Astrocyte (in vitro differentiated cells and primary cell): Measurements from ENCODE around the gene RC3H1.

Experiments used
- EZH2 ChIP-seq: IDR thresholded peaks from 2 replicates; pipeline ENCODE4 v1.6.1; 2012; ENCODE audit warnings: mild to moderate bottlenecking, low read length, inconsistent platforms; ENCODE audit not compliant: insufficient read depth
- TF ChIP-seq, protein P1 (sequence below): IDR thresholded peaks from 2 replicates; pipeline ENCODE4 v1.5.1; 2011; ENCODE audit warnings: low read depth, mild to moderate bottlenecking, inconsistent platforms, low read length, moderate library complexity; ENCODE audit not compliant: insufficient read depth

DNA sequence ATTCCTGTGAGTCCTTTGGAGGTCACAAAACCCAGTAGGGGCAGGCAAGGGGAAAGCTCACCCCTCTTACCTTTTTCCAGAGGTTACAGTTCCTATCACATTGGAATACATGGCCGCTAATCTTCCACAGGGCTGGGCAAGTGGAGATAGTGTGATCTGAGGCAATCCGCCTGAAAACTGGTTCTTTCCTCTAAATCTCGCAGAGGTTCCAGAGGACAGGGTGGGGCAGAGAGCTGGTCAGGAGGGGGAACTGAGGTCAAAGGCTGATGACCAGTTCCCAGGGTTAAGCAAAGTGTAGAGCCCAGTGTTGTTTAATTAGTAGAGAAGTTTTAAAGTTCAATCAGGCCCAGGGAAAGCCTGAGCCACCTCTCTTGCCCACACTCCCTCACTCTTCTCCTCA, 105.0 kb downstream of the RC3H1 start, which contains the start of gene SERPINC1:
- TF ChIP-seq, protein P1, sequence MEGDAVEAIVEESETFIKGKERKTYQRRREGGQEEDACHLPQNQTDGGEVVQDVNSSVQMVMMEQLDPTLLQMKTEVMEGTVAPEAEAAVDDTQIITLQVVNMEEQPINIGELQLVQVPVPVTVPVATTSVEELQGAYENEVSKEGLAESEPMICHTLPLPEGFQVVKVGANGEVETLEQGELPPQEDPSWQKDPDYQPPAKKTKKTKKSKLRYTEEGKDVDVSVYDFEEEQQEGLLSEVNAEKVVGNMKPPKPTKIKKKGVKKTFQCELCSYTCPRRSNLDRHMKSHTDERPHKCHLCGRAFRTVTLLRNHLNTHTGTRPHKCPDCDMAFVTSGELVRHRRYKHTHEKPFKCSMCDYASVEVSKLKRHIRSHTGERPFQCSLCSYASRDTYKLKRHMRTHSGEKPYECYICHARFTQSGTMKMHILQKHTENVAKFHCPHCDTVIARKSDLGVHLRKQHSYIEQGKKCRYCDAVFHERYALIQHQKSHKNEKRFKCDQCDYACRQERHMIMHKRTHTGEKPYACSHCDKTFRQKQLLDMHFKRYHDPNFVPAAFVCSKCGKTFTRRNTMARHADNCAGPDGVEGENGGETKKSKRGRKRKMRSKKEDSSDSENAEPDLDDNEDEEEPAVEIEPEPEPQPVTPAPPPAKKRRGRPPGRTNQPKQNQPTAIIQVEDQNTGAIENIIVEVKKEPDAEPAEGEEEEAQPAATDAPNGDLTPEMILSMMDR, result no peak
- no peak for TF ChIP-seq EZH2
